ENCODE data around the gene MYF6.

- TF ChIP-seq POLR2A (IDR thresholded peaks at IDR 0.05; ENCODE audit: low read depth, low read length): no peak
- TF ChIP-seq POLR2AphosphoS5 (IDR thresholded peaks at IDR 0.05; ENCODE audit: low read depth, low read length): no peak
- TF ChIP-seq TAF1 (IDR thresholded peaks at IDR 0.05; ENCODE audit: borderline replicate concordance, low read depth, low read length): no peak
Measured at GRCh38 chr12:80662586-80662985, 44.8 kb upstream of the MYF6 start.
